Muscle layer of duodenum (tissue), 2 donors: Measurements from ENCODE around the gene DSN1.
A peak's percentile ranks its signal among the peaks of the same experiment; 100 is the strongest.

Experiments
- H3K27ac ChIP-seq: one replicate; pipeline ENCODE4 v1.7.0; 2013; ENCODE audit warnings: mild to moderate bottlenecking, low read length
- H3K27me3 ChIP-seq: one replicate; pipeline ENCODE4 v1.7.0; 2013; ENCODE audit warnings: low read depth, mild to moderate bottlenecking, control low read depth, low read length
- H3K36me3 ChIP-seq, 2 donors: one replicate each; pipeline ENCODE4 v1.7.0; 2013; ENCODE audit warnings: low read length in 2 of 2, control low read depth in 1 of 2, mild to moderate bottlenecking in 1 of 2; ENCODE audit not compliant: insufficient read depth in 2 of 2, control insufficient read depth in 1 of 2
- H3K4me1 ChIP-seq, 2 donors: one replicate each; pipeline ENCODE4 v1.7.0; 2013; ENCODE audit warnings: low read length in 2 of 2, mild to moderate bottlenecking in 2 of 2, control low read depth in 1 of 2, moderate library complexity in 1 of 2; ENCODE audit not compliant: insufficient read depth in 2 of 2, control insufficient read depth in 1 of 2
- H3K4me3 ChIP-seq, 2 donors: one replicate each; pipeline ENCODE4 v1.7.0; 2013; ENCODE audit warnings: low read length in 2 of 2, low read depth in 1 of 2, mild to moderate bottlenecking in 1 of 2
- H3K9me3 ChIP-seq, 2 donors: one replicate each; pipeline ENCODE4 v1.7.0; 2013; ENCODE audit warnings: low read length in 2 of 2, control low read depth in 1 of 2, mild to moderate bottlenecking in 1 of 2; ENCODE audit not compliant: control insufficient read depth in 1 of 2
- donor health status: healthy.

The DSN1 gene

GRCh38 chr20:36773597-36774390, at the start of gene DSN1:
TSS of gene DSN1 (minus strand) at chr20:36773763. CDS start at chr20:36771458, 2,305 bp downstream.
- peak within 1 kb of the TSS; percentile 75 to 86 for H3K4me3 ChIP-seq
- no peaks in the 10 kb centered on the region for H3K9me3 ChIP-seq
- H3K27me3 ChIP-seq, result no peaks in the 10 kb centered on the region
- peaks cover 0 to 3% of the 10 kb centered on the region in 2 donors for H3K36me3 ChIP-seq
- H3K4me1 ChIP-seq, result peaks cover 6 to 18% of the 10 kb centered on the region in 2 donors
- H3K27ac ChIP-seq, result peak within 1 kb of the TSS; percentile 99

GRCh38 chr20:36823121-36823520, 49.6 kb upstream of the DSN1 start:
- Histone ChIP-seq H3K27me3 (no peaks in the 10 kb centered on the region), H3K36me3 (peaks cover 7% of the 10 kb centered on the region in 2 donors), H3K9me3 (no peaks in the 10 kb centered on the region), H3K4me1 (peaks cover 0 to 41% of the 10 kb centered on the region in 2 donors), H3K27ac (no peak overlapping the region), H3K4me3 (no peak overlapping the region)

- Histone ChIP-seq H3K27ac (no peak overlapping the region), H3K9me3 (no peaks in the 10 kb centered on the region), H3K4me1 (peaks cover 0 to 36% of the 10 kb centered on the region in 2 donors), H3K27me3 (no peaks in the 10 kb centered on the region), H3K4me3 (no peak overlapping the region), H3K36me3 (peaks cover 0 to 7% of the 10 kb centered on the region in 2 donors)
Measured at GRCh38 chr20:36821964-36822437, 48.4 kb upstream of the DSN1 start.

GRCh38 chr20:36820928-36821327, 47.4 kb upstream of the DSN1 start:
- Histone ChIP-seq H3K4me3 (no peak overlapping the region), H3K27me3 (no peaks in the 10 kb centered on the region), H3K27ac (no peak overlapping the region), H3K9me3 (no peaks in the 10 kb centered on the region), H3K4me1 (peaks cover 0 to 36% of the 10 kb centered on the region in 2 donors), H3K36me3 (peaks cover 9 to 13% of the 10 kb centered on the region in 2 donors)

- Histone ChIP-seq H3K4me3 (no peak overlapping the region), H3K9me3 (no peaks in the 10 kb centered on the region), H3K4me1 (peaks cover 0 to 30% of the 10 kb centered on the region in 2 donors), H3K27me3 (no peaks in the 10 kb centered on the region), H3K36me3 (peaks cover 16 to 17% of the 10 kb centered on the region in 2 donors), H3K27ac (peak overlapping the region; percentile 0)
Measured at GRCh38 chr20:36820073-36820472, 46.5 kb upstream of the DSN1 start.

- H3K9me3 ChIP-seq, result no peaks in the 10 kb centered on the region
- H3K4me3 ChIP-seq, result no peak overlapping the region
- H3K4me1 ChIP-seq, result peaks cover 0 to 30% of the 10 kb centered on the region in 2 donors
- peak overlapping the region; percentile 0 for H3K27ac ChIP-seq
- no peaks in the 10 kb centered on the region for H3K27me3 ChIP-seq
- peaks cover 18 to 20% of the 10 kb centered on the region in 2 donors for H3K36me3 ChIP-seq
Measured at GRCh38 chr20:36819659-36820058, 46.1 kb upstream of the DSN1 start.

- no peaks in the 10 kb centered on the region for H3K9me3 ChIP-seq
- H3K4me1 ChIP-seq, result peaks cover 0 to 30% of the 10 kb centered on the region in 2 donors
- no peaks in the 10 kb centered on the region for H3K27me3 ChIP-seq
- H3K4me3 ChIP-seq, result no peak overlapping the region
- peaks cover 18 to 24% of the 10 kb centered on the region in 2 donors for H3K36me3 ChIP-seq
- no peak overlapping the region for H3K27ac ChIP-seq
Measured at GRCh38 chr20:36818861-36819260, 45.3 kb upstream of the DSN1 start.

- Histone ChIP-seq H3K36me3 (peaks cover 18 to 27% of the 10 kb centered on the region in 2 donors), H3K9me3 (no peaks in the 10 kb centered on the region), H3K4me3 (no peak overlapping the region), H3K27ac (no peak overlapping the region), H3K4me1 (peaks cover 0 to 23% of the 10 kb centered on the region in 2 donors), H3K27me3 (no peaks in the 10 kb centered on the region)
Measured at GRCh38 chr20:36818185-36818584, 44.6 kb upstream of the DSN1 start.

GRCh38 chr20:36817496-36817895, 43.9 kb upstream of the DSN1 start:
- no peaks in the 10 kb centered on the region for H3K27me3 ChIP-seq
- no peak overlapping the region for H3K4me3 ChIP-seq
- H3K9me3 ChIP-seq, result no peaks in the 10 kb centered on the region
- H3K4me1 ChIP-seq, result peaks cover 0 to 18% of the 10 kb centered on the region in 2 donors
- H3K36me3 ChIP-seq, result peaks cover 19 to 33% of the 10 kb centered on the region in 2 donors
- H3K27ac ChIP-seq, result no peak overlapping the region

- peaks cover 27 to 47% of the 10 kb centered on the region in 2 donors for H3K36me3 ChIP-seq
- no peak overlapping the region for H3K4me3 ChIP-seq
- no peaks in the 10 kb centered on the region for H3K27me3 ChIP-seq
- H3K27ac ChIP-seq, result no peak overlapping the region
- no peaks in the 10 kb centered on the region for H3K9me3 ChIP-seq
- peaks cover 0 to 6% of the 10 kb centered on the region in 2 donors for H3K4me1 ChIP-seq
Measured at GRCh38 chr20:36815454-36816091, 42.0 kb upstream of the DSN1 start.

GRCh38 chr20:36812594-36813463, 39.3 kb upstream of the DSN1 start:
- Histone ChIP-seq H3K9me3 (no peaks in the 10 kb centered on the region), H3K4me1 (no peaks in the 10 kb centered on the region), H3K27me3 (no peaks in the 10 kb centered on the region), H3K27ac (no peak overlapping the region), H3K36me3 (peaks cover 41 to 62% of the 10 kb centered on the region in 2 donors), H3K4me3 (no peak overlapping the region)
